ENCODE measurements around the gene RNF32. TPM values are rescaled to one million over a fixed set of nuclear protein-coding genes. Genes with fewer than 3 reads are reported as not detected.
"Not testable (repeated sequence)": the region's sequence is repeated elsewhere in the genome, so short reads cannot be mapped to it uniquely, and the experiment has no call there.

The RNF32 gene
- total RNA-seq, 2 experiments from 2014 or later, result 1.4 to 2.6 TPM

DNA sequence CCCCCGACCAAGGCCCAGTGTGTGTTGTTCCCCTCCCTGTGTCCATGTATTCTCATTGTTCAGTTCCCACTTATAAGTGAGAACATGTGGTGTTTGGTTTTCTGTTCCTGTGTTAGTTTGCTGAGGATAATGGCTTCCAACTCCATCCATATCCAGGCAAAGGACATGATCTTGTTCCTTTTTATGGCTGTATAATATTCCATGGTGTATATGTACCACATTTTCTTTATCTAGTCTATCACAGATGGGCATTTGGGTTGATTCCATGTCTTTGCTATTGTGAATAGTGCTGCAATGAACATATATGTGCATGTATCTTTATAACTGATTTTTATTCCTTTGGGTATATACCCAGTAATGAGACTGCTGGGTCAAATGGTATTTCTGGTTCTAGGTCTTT, 61.2 kb downstream of the RNF32 start:
- DNase-seq; H3K27me3 Mint-ChIP-seq; H3K27ac Mint-ChIP-seq; H3K4me3 Mint-ChIP-seq; POLR2A ChIA-PET; H3K4me1 Mint-ChIP-seq (ENCODE audit: low read depth); CTCF ChIA-PET; intact Hi-C loops (cut with micrococcal nuclease): not testable (repeated sequence)
- Mint-ChIP-seq H3K9me3 (peaks cover 35% of the 10 kb centered on the region), H3K36me3 (peaks cover 67% of the 10 kb centered on the region)

DNA sequence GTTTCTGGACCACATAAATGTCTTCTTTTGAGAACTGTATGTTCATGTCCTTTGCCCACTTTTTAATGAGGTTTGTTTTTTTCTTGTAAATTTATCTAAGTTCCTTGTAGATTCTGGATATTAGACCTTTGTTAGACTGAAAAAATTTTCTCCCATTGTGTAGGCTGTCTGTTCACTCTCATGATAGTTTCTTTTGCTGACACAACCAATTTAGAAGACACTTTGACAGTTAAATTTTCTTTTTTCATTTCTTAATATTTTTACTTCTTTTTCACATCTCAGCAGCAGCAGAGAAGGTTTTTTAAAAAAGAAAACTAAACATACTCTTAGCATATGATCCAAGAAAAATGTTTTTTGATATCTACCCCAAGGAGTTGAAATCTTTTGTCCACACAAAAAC, 61.8 kb downstream of the RNF32 start:
- intact Hi-C loops (cut with micrococcal nuclease), result no loop called here
- Mint-ChIP-seq H3K27ac (no peak overlapping the region), H3K9me3 (peaks cover 31% of the 10 kb centered on the region), H3K4me3 (no peak overlapping the region), H3K27me3 (no peaks in the 10 kb centered on the region), H3K4me1 (ENCODE audit: low read depth) (no peaks in the 10 kb centered on the region), H3K36me3 (peaks cover 67% of the 10 kb centered on the region)
- ChIA-PET CTCF (no interaction called here), POLR2A (no interaction called here)
- DNase-seq, result no peak

- CTCF ChIA-PET, result no interaction called here
These were observed 62.6 kb downstream of the RNF32 start for GRCh38 chr7:156703209-156703608.

DNA sequence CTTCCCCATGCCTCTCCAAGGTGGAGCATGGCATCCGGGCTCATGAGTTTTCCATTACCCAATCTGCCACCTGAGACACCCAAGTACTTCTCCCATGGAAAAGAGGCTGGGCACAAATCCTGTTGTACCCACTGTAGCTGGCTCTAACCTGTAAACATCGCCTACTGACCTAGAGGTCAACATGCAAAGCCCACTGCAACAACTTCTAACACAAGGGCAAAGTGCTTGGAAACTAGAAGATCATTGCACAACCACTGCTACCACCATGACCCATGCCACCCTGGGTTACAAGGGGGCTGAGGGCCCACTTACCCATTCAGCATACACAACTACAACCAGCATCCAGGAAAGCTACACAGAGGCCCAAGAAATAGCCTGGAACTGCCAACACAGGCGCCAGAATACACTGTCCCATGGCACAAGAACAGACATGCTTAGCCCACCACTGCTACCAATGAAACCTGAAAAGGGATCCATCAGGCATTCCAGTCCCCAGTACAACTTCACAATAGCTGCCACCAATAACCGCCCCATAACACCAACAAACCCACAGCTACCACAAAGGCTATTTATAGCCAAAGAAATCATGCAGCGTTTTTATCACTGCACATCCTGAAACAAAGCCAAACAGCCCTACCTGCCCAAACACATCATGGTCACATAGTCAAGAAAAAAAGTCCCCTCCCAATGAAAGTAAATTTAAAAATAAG, 63.4 kb downstream of the RNF32 start:
- CTCF ChIA-PET, result no interaction called here
- Mint-ChIP-seq H3K36me3 (peaks cover 66% of the 10 kb centered on the region), H3K27ac (no peak overlapping the region)

More at GRCh38 chr7:156703209-156703608, 62.6 kb downstream of the RNF32 start:
- no peak for DNase-seq
- Mint-ChIP-seq H3K9me3 (peaks cover 27% of the 10 kb centered on the region), H3K4me1 (ENCODE audit: low read depth) (no peaks in the 10 kb centered on the region), H3K4me3 (no peak overlapping the region), H3K27ac (no peak overlapping the region), H3K27me3 (no peaks in the 10 kb centered on the region), H3K36me3 (peaks cover 65% of the 10 kb centered on the region)
- POLR2A ChIA-PET, result no interaction called here
- intact Hi-C loops (cut with micrococcal nuclease), result no loop called here

GRCh38 chr7:156722043-156722826, 81.7 kb downstream of the RNF32 start:
- intact Hi-C loops (cut with micrococcal nuclease), result no loop called here
- ChIA-PET CTCF (no interaction called here), POLR2A (no interaction called here)
- H3K27ac Mint-ChIP-seq, result no peak overlapping the region
- H3K27me3 Mint-ChIP-seq, result no peaks in the 10 kb centered on the region
- no peak for DNase-seq
- no peaks in the 10 kb centered on the region for H3K4me1 Mint-ChIP-seq (ENCODE audit: low read depth)
- H3K36me3 Mint-ChIP-seq, result peaks cover 24% of the 10 kb centered on the region
- H3K4me3 Mint-ChIP-seq, result no peak overlapping the region
- no peaks in the 10 kb centered on the region for H3K9me3 Mint-ChIP-seq

More for the DNA sequence above, 63.4 kb downstream of the RNF32 start:
- H3K9me3 Mint-ChIP-seq, result peaks cover 25% of the 10 kb centered on the region
- no peaks in the 10 kb centered on the region for H3K27me3 Mint-ChIP-seq
- intact Hi-C loops (cut with micrococcal nuclease), result no loop called here
- POLR2A ChIA-PET, result no interaction called here
- DNase-seq, result no peak
- no peak overlapping the region for H3K4me3 Mint-ChIP-seq
- H3K4me1 Mint-ChIP-seq (ENCODE audit: low read depth), result no peaks in the 10 kb centered on the region

- Mint-ChIP-seq H3K27me3 (no peaks in the 10 kb centered on the region), H3K27ac (no peak overlapping the region), H3K4me3 (no peak overlapping the region), H3K4me1 (ENCODE audit: low read depth) (no peaks in the 10 kb centered on the region), H3K36me3 (peaks cover 16% of the 10 kb centered on the region), H3K9me3 (no peaks in the 10 kb centered on the region)
- intact Hi-C loops (cut with micrococcal nuclease), result no loop called here
- no peak for DNase-seq
- ChIA-PET CTCF (no interaction called here), POLR2A (no interaction called here)
These were observed 84.5 kb downstream of the RNF32 start for GRCh38 chr7:156725073-156725472.

DNA sequence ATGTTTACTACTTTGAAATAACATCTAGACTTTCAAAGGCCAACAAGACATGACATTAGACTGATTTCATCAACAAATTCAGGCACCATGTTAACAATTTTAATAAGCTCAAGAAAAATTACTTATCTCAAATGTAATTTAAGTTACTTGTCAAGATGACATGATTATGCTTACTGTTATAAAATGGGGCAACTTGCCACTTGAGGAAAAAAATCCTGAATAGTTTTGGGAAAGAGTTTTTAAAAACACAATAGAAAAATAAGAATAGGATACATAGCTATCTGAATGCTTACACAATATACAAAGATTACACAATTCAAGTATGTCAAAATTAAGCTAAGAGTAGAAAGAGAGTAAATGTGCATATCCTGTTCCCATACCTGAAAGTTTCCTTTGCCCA, 85.4 kb downstream of the RNF32 start:
- Mint-ChIP-seq H3K4me1 (ENCODE audit: low read depth) (no peaks in the 10 kb centered on the region), H3K9me3 (no peaks in the 10 kb centered on the region), H3K27ac (no peak overlapping the region), H3K36me3 (peaks cover 14% of the 10 kb centered on the region), H3K27me3 (no peaks in the 10 kb centered on the region), H3K4me3 (no peak overlapping the region)
- intact Hi-C loops (cut with micrococcal nuclease), result no loop called here
- DNase-seq, result no peak
- ChIA-PET POLR2A (no interaction called here), CTCF (no interaction called here)

Measured in activated CD4-positive, alpha-beta memory T cell treated with anti-CD3 and anti-CD28 coated beads for 36 hours (primary cell).